ENCODE data around the gene ATP5F1D. TPM values are rescaled to one million over a fixed set of nuclear protein-coding genes. Genes with fewer than 3 reads are reported as not detected.

Gene ATP5F1D
- total and polyA plus RNA-seq, 2 donors (not counting 1 experiment from before 2014, with no cell fraction given): 150 to 166 TPM

DNA sequence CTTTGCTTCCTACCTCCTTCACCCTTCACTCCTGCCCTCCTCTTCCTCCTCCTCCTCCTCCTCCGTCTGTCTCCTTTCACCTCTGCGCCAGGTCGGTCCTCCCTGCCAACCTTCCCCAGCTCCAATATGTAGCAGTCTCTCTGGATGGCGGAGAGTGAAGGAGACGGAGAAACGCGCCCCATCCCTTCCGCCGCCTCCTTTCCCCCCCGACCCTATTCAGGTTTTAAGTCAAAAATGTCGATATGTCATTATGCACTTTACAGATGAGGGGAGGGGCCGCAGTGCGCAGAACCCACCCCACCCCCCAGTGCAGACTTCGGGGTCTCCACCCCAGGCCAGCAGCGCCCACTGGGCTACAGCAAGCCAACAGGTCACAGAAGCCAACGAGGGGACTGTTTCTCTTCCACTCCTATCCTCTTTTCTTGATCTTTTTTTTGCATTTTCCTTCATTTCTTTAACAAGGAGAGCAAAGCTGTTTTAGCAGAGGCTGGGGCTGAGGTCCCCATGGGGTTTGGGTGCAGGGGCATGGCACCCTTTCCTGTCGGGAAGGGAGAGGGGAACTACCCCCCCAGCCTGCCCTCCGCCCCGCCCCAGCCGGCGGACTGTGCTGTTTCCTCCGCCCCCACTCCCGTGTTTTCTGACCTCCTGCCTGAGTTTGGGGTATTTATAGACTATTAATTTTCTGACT lies 16.1 kb downstream of the ATP5F1D start:
- 61% methylated on average over 9 of the region's 23 CpGs for WGBS (ENCODE audit: insufficient coverage)
- Mint-ChIP-seq H3K27ac (peak overlapping the region; percentile 81), H3K4me3 (peak overlapping the region; percentile 97), H3K27me3 (no peaks in the 10 kb centered on the region), H3K4me1 (peaks cover 71% of the 10 kb centered on the region), H3K9me3 (ENCODE audit: insufficient read depth) (no peaks in the 10 kb centered on the region)
- no peak overlapping the region for H2AFZ ChIP-seq (ENCODE audit: insufficient read depth, low read depth, low read length, poor library complexity, severe bottlenecking)
- ATAC-seq (ENCODE audit: low read depth) (no peak), DNase-seq (no peak)
- H3K27ac ChIP-seq (ENCODE audit: low read length in 2 of 2): peak overlapping the region; percentile 99 to 100
- no peaks in the 10 kb centered on the region for H3K27me3 ChIP-seq (replicated peaks in 1 of 4; ENCODE audit: control extremely low read depth in 1 of 4, control insufficient read depth in 3 of 4, insufficient read depth in 4 of 4, low read length in 3 of 4)
- peaks cover 62 to 91% of the 10 kb centered on the region in 2 donors for H3K4me1 ChIP-seq (ENCODE audit: control insufficient read depth in 2 of 2, insufficient read depth in 2 of 2, low read length in 2 of 2)
- TF ChIP-seq EZH2 (IDR thresholded peaks at IDR 0.05; ENCODE audit: borderline replicate concordance, insufficient read depth, low read depth, low read length, poor library complexity, severe bottlenecking): no peak
- TF ChIP-seq, protein P1, sequence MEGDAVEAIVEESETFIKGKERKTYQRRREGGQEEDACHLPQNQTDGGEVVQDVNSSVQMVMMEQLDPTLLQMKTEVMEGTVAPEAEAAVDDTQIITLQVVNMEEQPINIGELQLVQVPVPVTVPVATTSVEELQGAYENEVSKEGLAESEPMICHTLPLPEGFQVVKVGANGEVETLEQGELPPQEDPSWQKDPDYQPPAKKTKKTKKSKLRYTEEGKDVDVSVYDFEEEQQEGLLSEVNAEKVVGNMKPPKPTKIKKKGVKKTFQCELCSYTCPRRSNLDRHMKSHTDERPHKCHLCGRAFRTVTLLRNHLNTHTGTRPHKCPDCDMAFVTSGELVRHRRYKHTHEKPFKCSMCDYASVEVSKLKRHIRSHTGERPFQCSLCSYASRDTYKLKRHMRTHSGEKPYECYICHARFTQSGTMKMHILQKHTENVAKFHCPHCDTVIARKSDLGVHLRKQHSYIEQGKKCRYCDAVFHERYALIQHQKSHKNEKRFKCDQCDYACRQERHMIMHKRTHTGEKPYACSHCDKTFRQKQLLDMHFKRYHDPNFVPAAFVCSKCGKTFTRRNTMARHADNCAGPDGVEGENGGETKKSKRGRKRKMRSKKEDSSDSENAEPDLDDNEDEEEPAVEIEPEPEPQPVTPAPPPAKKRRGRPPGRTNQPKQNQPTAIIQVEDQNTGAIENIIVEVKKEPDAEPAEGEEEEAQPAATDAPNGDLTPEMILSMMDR (IDR thresholded peaks at IDR 0.05): no peak
- H3K4me3 ChIP-seq (ENCODE audit: control extremely low read depth in 1 of 5, extremely low read depth in 1 of 5, insufficient read depth in 1 of 5, low read depth in 2 of 5, low read length in 4 of 5): no peak overlapping the region
- H3K36me3 ChIP-seq (replicated peaks in 1 of 2; ENCODE audit: control extremely low read depth in 1 of 2, control insufficient read depth in 1 of 2, extremely low read depth in 1 of 2, insufficient read depth in 2 of 2, low read length in 1 of 2): peaks cover 0 to 43% of the 10 kb centered on the region in 2 experiments
- no peak overlapping the region for H3K9ac ChIP-seq (ENCODE audit: low read length)
- intact Hi-C loops (cut with micrococcal nuclease): no loop called here
- no peaks in the 10 kb centered on the region for H3K9me3 ChIP-seq (ENCODE audit: control extremely low read depth in 1 of 3, control insufficient read depth in 2 of 3, insufficient read depth in 1 of 3, low read length in 2 of 3)
- POLR2A ChIA-PET: interaction anchor here (0.6 to 10.7 kb wide), 2 partner anchors 8 to 1450 kb away, joined by 5 to 305 read pairs; partner anchors contain the start of gene CIRBP
- H4K20me1 ChIP-seq (ENCODE audit: control insufficient read depth, insufficient read depth, low read length, poor library complexity, severe bottlenecking): peaks cover 44% of the 10 kb centered on the region
- CTCF ChIA-PET: interaction anchor here (0.6 to 3.9 kb wide), 3 partner anchors 9 to 13 kb away, joined by 3 to 18 read pairs (median 4); no protein-coding TSS in a partner anchor
- peak overlapping the region; percentile 99 for H3K4me2 ChIP-seq (replicated peaks; ENCODE audit: low read depth, low read length, poor library complexity, severe bottlenecking)
- H3K79me2 ChIP-seq (ENCODE audit: control insufficient read depth, insufficient read depth, low read length): peaks cover 64% of the 10 kb centered on the region

DNA sequence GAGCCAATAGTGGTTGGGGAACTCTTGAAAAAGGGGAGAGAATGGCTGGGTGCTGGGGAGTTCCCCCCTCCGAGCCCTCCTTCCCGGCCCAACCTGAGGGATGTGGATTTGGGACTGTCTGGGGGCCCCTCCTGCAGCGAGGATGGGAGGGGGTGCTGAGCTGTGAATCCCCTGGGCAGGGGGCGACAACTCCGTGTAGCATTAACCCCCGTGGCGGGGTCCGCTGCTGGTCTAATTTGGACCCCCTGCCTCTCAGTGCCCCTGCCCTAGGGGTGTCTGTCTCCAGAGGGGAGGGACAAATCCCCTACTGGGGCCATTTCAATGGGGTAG lies 16.6 kb downstream of the ATP5F1D start:
- Mint-ChIP-seq H3K9me3 (ENCODE audit: insufficient read depth) (no peaks in the 10 kb centered on the region), H3K27ac (peak overlapping the region; percentile 81), H3K4me1 (peaks cover 73% of the 10 kb centered on the region), H3K4me3 (peak overlapping the region; percentile 97), H3K27me3 (no peaks in the 10 kb centered on the region)
- WGBS (ENCODE audit: insufficient coverage): 85% methylated on average over 2 of the region's 8 CpGs
- intact Hi-C loops (cut with micrococcal nuclease): no loop called here
- peaks cover 66 to 91% of the 10 kb centered on the region in 2 donors for H3K4me1 ChIP-seq (ENCODE audit: control insufficient read depth in 2 of 2, insufficient read depth in 2 of 2, low read length in 2 of 2)
- H3K79me2 ChIP-seq (ENCODE audit: control insufficient read depth, insufficient read depth, low read length): peaks cover 61% of the 10 kb centered on the region
- H3K36me3 ChIP-seq (replicated peaks in 1 of 2; ENCODE audit: control extremely low read depth in 1 of 2, control insufficient read depth in 1 of 2, extremely low read depth in 1 of 2, insufficient read depth in 2 of 2, low read length in 1 of 2): peaks cover 0 to 43% of the 10 kb centered on the region in 2 experiments
- H3K27me3 ChIP-seq (replicated peaks in 1 of 4; ENCODE audit: control extremely low read depth in 1 of 4, control insufficient read depth in 3 of 4, insufficient read depth in 4 of 4, low read length in 3 of 4): no peaks in the 10 kb centered on the region
- no peaks in the 10 kb centered on the region for H3K9me3 ChIP-seq (ENCODE audit: control extremely low read depth in 1 of 3, control insufficient read depth in 2 of 3, insufficient read depth in 1 of 3, low read length in 2 of 3)
- H3K4me3 ChIP-seq (ENCODE audit: control extremely low read depth in 1 of 5, extremely low read depth in 1 of 5, insufficient read depth in 1 of 5, low read depth in 2 of 5, low read length in 4 of 5): peak overlapping the region in 1 of 5 experiments; percentile 62
- H3K9ac ChIP-seq (ENCODE audit: low read length): no peak overlapping the region
- ATAC-seq (ENCODE audit: low read depth) (no peak), DNase-seq (no peak)
- H3K27ac ChIP-seq (ENCODE audit: low read length in 2 of 2): peak overlapping the region; percentile 99 to 100
- CTCF ChIA-PET: interaction anchor here (0.6 to 3.9 kb wide), 3 partner anchors 8 to 14 kb away, joined by 3 to 18 read pairs (median 4); no protein-coding TSS in a partner anchor
- H4K20me1 ChIP-seq (ENCODE audit: control insufficient read depth, insufficient read depth, low read length, poor library complexity, severe bottlenecking): peaks cover 40% of the 10 kb centered on the region
- H2AFZ ChIP-seq (ENCODE audit: insufficient read depth, low read depth, low read length, poor library complexity, severe bottlenecking): no peak overlapping the region
- POLR2A ChIA-PET: interaction anchor here (0.6 to 10.7 kb wide), 3 partner anchors 7 to 164 kb away, joined by 3 to 305 read pairs (median 5); partner anchors contain the start of gene CIRBP
- peak overlapping the region; percentile 99 for H3K4me2 ChIP-seq (replicated peaks; ENCODE audit: low read depth, low read length, poor library complexity, severe bottlenecking)
- TF ChIP-seq, protein P1 (IDR thresholded peaks at IDR 0.05): no peak
- TF ChIP-seq EZH2 (IDR thresholded peaks at IDR 0.05; ENCODE audit: borderline replicate concordance, insufficient read depth, low read depth, low read length, poor library complexity, severe bottlenecking): no peak
